HCT116 (cell line): ENCODE results near the gene NFKB2. TPM values are rescaled to one million over a fixed set of nuclear protein-coding genes. Genes with fewer than 3 reads are reported as not detected.

Experiments
- ATAC-seq: fragments of 200-7000 bp; cut with Tn5 transposase; 2 replicates; pipeline ENCODE4 v1.9.1; 2020; ENCODE audit warnings: mild to moderate bottlenecking, moderate library complexity
- BruUV-seq: library from RNA; stranded (reverse); fragments of 400-500 nt; replicated peaks from 2 replicates; lab custom pipeline; 2021; lab: Mats Ljungman, UMichigan
- CTCF ChIA-PET: fragments of 300-600 bp; sonication (Branson Sonifier 250); formaldehyde crosslinking; loops from one replicate; lab custom pipeline; 2021; ENCODE audit warnings: antibody characterized with exemption; lab: Charles Lee
- POLR2A ChIA-PET: fragments of 300-600, 350-600 bp; sonication (Branson Sonifier 250); formaldehyde crosslinking; loops from one replicate; lab custom pipeline; 2021; ENCODE audit warnings: antibody characterized with exemption; lab: Charles Lee
- RAD21 ChIA-PET, 2 experiments: fragments of 300-600 bp; sonication (Branson Sonifier 250); formaldehyde crosslinking; loops; one replicate each; lab custom pipeline; 2023; ENCODE audit warnings: low total read pairs in 2 of 2; ENCODE audit not compliant: uncharacterized antibody in 2 of 2, unreplicated experiment in 2 of 2, low non-redundant PET in 1 of 2; lab: Charles Lee
- DNase-seq: peaks from one replicate; pipeline ENCODE4 v3.0.0-alpha.2; 2010; ENCODE audit warnings: low read depth, low spot score
- H2AFZ ChIP-seq: fragments of 200-600 bp; shearing (Covaris generic), sonication (generic); 2 replicates; pipeline ENCODE4 v1.6.1; 2017; ENCODE audit warnings: low read depth, mixed run types, mixed read lengths, antibody characterized with exemption, low read length; ENCODE audit not compliant: poor library complexity, severe bottlenecking
- H3K27ac ChIP-seq: 2 replicates; pipeline ENCODE4 v1.5.1; 2012; ENCODE audit warnings: low read depth, low read length
- H3K27me3 ChIP-seq: fragments of 200-600 bp; sonication (generic); 2 replicates; pipeline ENCODE4 v1.6.1; 2016; ENCODE audit warnings: mixed run types, low read length, mixed read lengths; ENCODE audit not compliant: insufficient read depth
- H3K36me3 ChIP-seq, 2 experiments: fragments of 200-500 bp in 1 of 2; fragments of 200-600 bp in 1 of 2; sonication (Bioruptor generic) in 1 of 2; sonication (generic) in 1 of 2; 2 replicates each; pipeline versions ENCODE4 v1.5.1 to v1.6.1; 2014 to 2016; ENCODE audit warnings: low read length in 2 of 2, inconsistent platforms in 1 of 2, mixed read lengths in 1 of 2, mixed run types in 1 of 2; ENCODE audit not compliant: insufficient read depth in 2 of 2, control insufficient read depth in 1 of 2
- H3K4me1 ChIP-seq, 2 experiments: fragments of 200-600 bp in 1 of 2; sonication (generic) in 1 of 2; 2 replicates each; pipeline versions ENCODE4 v1.5.1 to v1.6.1; 2012 to 2017; ENCODE audit warnings: low read length in 2 of 2, inconsistent platforms in 1 of 2, mild to moderate bottlenecking in 1 of 2, mixed read lengths in 1 of 2, mixed run types in 1 of 2, moderate library complexity in 1 of 2; ENCODE audit not compliant: insufficient read depth in 2 of 2, control insufficient read depth in 1 of 2
- H3K4me2 ChIP-seq: fragments of 200-600 bp; sonication (generic); 2 replicates; pipeline ENCODE4 v1.6.1; 2017; ENCODE audit warnings: mixed run types, low read length, mixed read lengths
- H3K4me3 ChIP-seq, 2 experiments: fragments of 200-600 bp in 1 of 2; sonication (generic) in 1 of 2; replicated peaks in 1 of 2; 2 replicates each; pipeline ENCODE4 v1.5.1; 2011 to 2016; ENCODE audit warnings: low read length in 2 of 2, control low read depth in 1 of 2, low read depth in 1 of 2, mild to moderate bottlenecking in 1 of 2, mixed read lengths in 1 of 2, mixed run types in 1 of 2
- H3K79me2 ChIP-seq: fragments of 200-600 bp; sonication (generic); 2 replicates; pipeline ENCODE4 v1.6.1; 2017; ENCODE audit warnings: mild to moderate bottlenecking, mixed run types, low read length, moderate library complexity, mixed read lengths; ENCODE audit not compliant: insufficient read depth
- H3K9ac ChIP-seq: fragments of 200-600 bp; sonication (generic); 2 replicates; pipeline ENCODE4 v1.6.1; 2016; ENCODE audit warnings: low read length, mixed read lengths
- H3K9me2 ChIP-seq: fragments of 200-600 bp; sonication (generic), shearing (Covaris generic); 2 replicates; pipeline ENCODE4 v1.6.1; 2017; ENCODE audit warnings: mixed run types, mild to moderate bottlenecking, moderate library complexity; ENCODE audit not compliant: insufficient read depth
- H3K9me3 ChIP-seq, 2 experiments: fragments of 200-500 bp in 1 of 2; fragments of 200-600 bp in 1 of 2; sonication (Bioruptor generic) in 1 of 2; sonication (generic) in 1 of 2; 2 replicates each; pipeline ENCODE4 v1.6.1; 2014 to 2017; ENCODE audit warnings: low read length in 2 of 2, mixed read lengths in 2 of 2, inconsistent platforms in 1 of 2, low read depth in 1 of 2, mild to moderate bottlenecking in 1 of 2, mixed run types in 1 of 2, moderate library complexity in 1 of 2; ENCODE audit not compliant: control insufficient read depth in 1 of 2, insufficient read depth in 1 of 2
- H4K20me1 ChIP-seq: fragments of 200-600 bp; sonication (generic), shearing (Covaris generic); 2 replicates; pipeline ENCODE4 v1.6.1; 2017; ENCODE audit warnings: mixed run types, mild to moderate bottlenecking, moderate library complexity; ENCODE audit not compliant: insufficient read depth
- CTCF ChIP-seq, 3 experiments: fragments of 200-600 bp in 1 of 3; sonication (generic) in 1 of 3; IDR thresholded peaks in 2 of 3; conservative IDR thresholded peaks in 1 of 3; 2 replicates each; pipeline ENCODE4 v1.5.1; 2012 to 2017; ENCODE audit warnings: low read depth in 2 of 3, low read length in 2 of 3, antibody characterized with exemption in 1 of 3, borderline replicate concordance in 1 of 3, control low read depth in 1 of 3, mild to moderate bottlenecking in 1 of 3, mixed read lengths in 1 of 3, mixed run types in 1 of 3, moderate library complexity in 1 of 3; ENCODE audit not compliant: insufficient read depth in 1 of 3
- EGR1 ChIP-seq: IDR thresholded peaks from 2 replicates; pipeline ENCODE4 v1.6.1; 2012; ENCODE audit warnings: low read depth
- EZH2phosphoT487 ChIP-seq: fragments of 200-600 bp; IDR thresholded peaks from 2 replicates; pipeline ENCODE4 v1.6.1; 2018; ENCODE audit warnings: antibody characterized with exemption, borderline replicate concordance
- FOSL1 ChIP-seq: IDR thresholded peaks from 2 replicates; pipeline ENCODE4 v1.6.1; 2012; ENCODE audit warnings: low read depth
- JUND ChIP-seq: IDR thresholded peaks from 2 replicates; pipeline ENCODE4 v1.6.1; 2012
- POLR2AphosphoS5 ChIP-seq: IDR thresholded peaks from 2 replicates; pipeline ENCODE4 v1.6.1; 2011; ENCODE audit warnings: mild to moderate bottlenecking, low read depth, low read length, moderate library complexity
- RAD21 ChIP-seq: IDR thresholded peaks from 2 replicates; pipeline ENCODE4 v1.6.1; 2012; ENCODE audit warnings: low read depth, mild to moderate bottlenecking
- SIN3A ChIP-seq: IDR thresholded peaks from 2 replicates; pipeline ENCODE4 v1.6.1; 2012; ENCODE audit warnings: low read depth
- TCF7L2 ChIP-seq: IDR thresholded peaks from 2 replicates; pipeline ENCODE4 v1.7.0; 2011; ENCODE audit warnings: borderline replicate concordance, inconsistent platforms; ENCODE audit not compliant: insufficient read depth, insufficient read length; ENCODE audit errors: extremely low read depth
- ZNF274 ChIP-seq: fragments of 200-500 bp; sonication (Bioruptor generic); IDR thresholded peaks from 2 replicates; pipeline ENCODE4 v1.6.1; 2014; ENCODE audit warnings: mild to moderate bottlenecking, low read depth, low read length, inconsistent platforms
- intact Hi-C: fragments of 100-400 bp; cut with micrococcal nuclease; formaldehyde crosslinking; loops from 2 replicates; pipeline ENCODE4 v1.10.0; 2022
- total RNA-seq: library from RNA; stranded (reverse); gene quantifications from one replicate; pipeline ENCODE4 v1.2.1, GENCODE V29; 2021; ENCODE audit not compliant: unreplicated experiment

NFKB2 gene
- total RNA-seq, 1 experiment from 2014 or later = 115 TPM

GRCh38 chr10:102424916-102425315 is 29.4 kb downstream of the NFKB2 start:
- CTCF ChIA-PET = no interaction called here
- Histone ChIP-seq H3K9me3 (no peaks in the 10 kb centered on the region), H3K27ac (no peak overlapping the region), H3K4me3 (no peak overlapping the region), H3K4me2 (no peak overlapping the region), H2AFZ (no peak overlapping the region), H3K79me2 (peaks cover 11% of the 10 kb centered on the region), H3K9me2 (no peaks in the 10 kb centered on the region), H3K9ac (no peak overlapping the region), H4K20me1 (no peaks in the 10 kb centered on the region), H3K36me3 (peaks cover 0 to 11% of the 10 kb centered on the region in 2 experiments; a peak in 1 of 4 replicates), H3K4me1 (peaks cover 12 to 32% of the 10 kb centered on the region in 2 experiments; a peak in 3 of 4 replicates), H3K27me3 (no peaks in the 10 kb centered on the region)
- POLR2A ChIA-PET = interaction anchor here (1.2 kb wide), 1 partner anchor 29 kb away, joined by 3 read pairs; the partner anchor contains the start of gene NFKB2
- RAD21 ChIA-PET = no interaction called here
- DNase-seq = no peak
- BruUV-seq = no TSS peak
- ATAC-seq = no peak
- TF ChIP-seq CTCF (IDR thresholded peaks at IDR 0.05 in 2 of 3, conservative IDR thresholded peaks at IDR 0.05 in 1 of 3; ENCODE audit: borderline replicate concordance in 1 of 3, insufficient read depth in 1 of 3, low read depth in 2 of 3, low read length in 2 of 3) = no peak
- no peak for TF ChIP-seq JUND
- no peak for TF ChIP-seq EGR1
- TF ChIP-seq FOSL1 = no peak
- TF ChIP-seq TCF7L2 = no peak
- TF ChIP-seq EZH2phosphoT487 = no peak
- no peak for TF ChIP-seq POLR2AphosphoS5
- no peak for TF ChIP-seq ZNF274
- TF ChIP-seq RAD21 = no peak
- no peak for TF ChIP-seq SIN3A
- intact Hi-C loops = loop anchor here (5.0 kb wide), 1 partner anchor 37 kb away; no protein-coding TSS in a partner anchor
